ENCODE data around the gene TAOK2.
A peak's percentile ranks its signal among the peaks of the same experiment; 100 is the strongest.
"Not testable (repeated sequence)": the region's sequence is repeated elsewhere in the genome, so short reads cannot be mapped to it uniquely, and the experiment has no call there.

Gene TAOK2

DNA sequence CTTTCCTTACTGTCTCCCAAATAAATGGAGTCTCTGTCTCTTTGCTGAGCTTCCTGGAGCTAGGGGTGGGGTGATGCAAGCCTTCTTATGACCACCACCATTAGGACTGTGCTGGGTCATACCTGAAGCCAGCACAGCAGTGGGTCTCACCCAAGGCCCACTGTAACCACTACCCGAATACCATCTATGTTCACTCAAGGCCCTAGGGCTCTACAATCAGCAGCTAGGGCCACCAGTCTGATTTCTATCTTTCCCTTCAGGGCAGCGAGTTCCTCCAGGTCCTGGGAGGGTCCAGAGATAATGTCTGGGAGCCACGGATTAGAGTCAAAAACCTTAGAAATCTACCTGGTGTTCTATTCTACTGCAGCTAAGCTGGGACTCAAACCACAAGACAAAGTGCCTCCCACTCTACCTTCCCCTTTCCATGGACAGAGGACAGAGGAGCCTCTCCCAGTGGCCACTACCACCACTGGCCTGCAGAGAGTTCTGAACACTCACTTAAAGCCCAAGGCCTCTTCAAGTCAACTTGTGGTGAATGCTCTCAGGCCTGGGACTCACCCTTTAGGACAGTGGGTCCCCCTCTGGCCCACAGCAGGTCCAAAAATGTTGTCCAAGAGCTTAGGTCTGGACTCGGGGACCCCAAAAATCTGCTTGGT is 22.7 kb upstream of the TAOK2 start:
- Histone ChIP-seq H3K27ac (ENCODE audit: low read depth, low read length) (no peak overlapping the region), H3K9ac (ENCODE audit: low read length) (no peak overlapping the region), H3K27me3 (ENCODE audit: control insufficient read depth in 1 of 2, insufficient read depth in 2 of 2, low read length in 2 of 2) (no peaks in the 10 kb centered on the region), H3K4me1 (ENCODE audit: insufficient read depth, low read length) (no peaks in the 10 kb centered on the region), H3K9me3 (ENCODE audit: low read length) (no peaks in the 10 kb centered on the region), H3K4me3 (ENCODE audit: low read depth in 1 of 2, low read length in 2 of 2) (no peak overlapping the region), H3K36me3 (ENCODE audit: insufficient read depth, low read length) (no peaks in the 10 kb centered on the region)

DNA sequence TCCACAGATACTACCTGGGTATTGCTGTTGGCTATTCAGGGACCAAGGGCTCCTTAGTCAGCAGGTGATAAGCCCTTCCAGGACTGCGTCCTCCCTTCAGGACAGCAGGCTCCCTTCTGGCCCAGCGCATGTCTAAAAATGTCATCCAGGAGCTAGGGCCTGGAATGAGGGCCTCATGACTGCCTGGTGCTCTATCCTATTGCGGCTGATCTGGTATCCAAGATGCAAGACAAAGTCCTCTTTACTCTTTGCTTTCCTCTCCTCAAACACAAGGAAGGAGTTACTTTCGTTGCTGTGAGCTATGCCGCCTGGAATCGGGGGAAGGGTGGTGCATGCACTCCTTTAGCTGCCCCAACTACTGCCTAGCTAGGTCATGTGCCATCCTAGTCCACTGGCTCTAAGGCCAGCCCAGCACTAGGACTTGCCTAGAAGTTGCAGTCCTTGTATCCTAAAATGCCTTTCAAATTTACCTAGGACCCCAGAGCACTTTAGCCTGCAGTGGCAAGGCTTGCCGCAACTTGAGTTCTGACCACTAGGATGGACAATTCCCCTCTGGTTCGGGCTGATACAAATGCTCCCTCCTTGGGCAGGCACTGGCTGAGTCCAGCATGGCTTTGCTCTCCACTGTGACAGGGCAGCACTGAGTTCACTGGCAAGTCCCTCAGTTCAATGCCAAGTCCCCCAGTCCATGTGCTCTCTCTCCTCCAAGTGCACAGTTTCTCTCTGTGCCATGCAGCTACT is 21.9 kb upstream of the TAOK2 start:
- Histone ChIP-seq H3K9ac (ENCODE audit: low read length) (no peak overlapping the region), H3K4me3 (ENCODE audit: low read depth in 1 of 2, low read length in 2 of 2) (no peak overlapping the region), H3K4me1 (ENCODE audit: insufficient read depth, low read length) (no peaks in the 10 kb centered on the region), H3K36me3 (ENCODE audit: insufficient read depth, low read length) (no peaks in the 10 kb centered on the region), H3K27me3 (ENCODE audit: control insufficient read depth in 1 of 2, insufficient read depth in 2 of 2, low read length in 2 of 2) (no peaks in the 10 kb centered on the region), H3K27ac (ENCODE audit: low read depth, low read length) (no peak overlapping the region), H3K9me3 (ENCODE audit: low read length) (no peaks in the 10 kb centered on the region)

DNA sequence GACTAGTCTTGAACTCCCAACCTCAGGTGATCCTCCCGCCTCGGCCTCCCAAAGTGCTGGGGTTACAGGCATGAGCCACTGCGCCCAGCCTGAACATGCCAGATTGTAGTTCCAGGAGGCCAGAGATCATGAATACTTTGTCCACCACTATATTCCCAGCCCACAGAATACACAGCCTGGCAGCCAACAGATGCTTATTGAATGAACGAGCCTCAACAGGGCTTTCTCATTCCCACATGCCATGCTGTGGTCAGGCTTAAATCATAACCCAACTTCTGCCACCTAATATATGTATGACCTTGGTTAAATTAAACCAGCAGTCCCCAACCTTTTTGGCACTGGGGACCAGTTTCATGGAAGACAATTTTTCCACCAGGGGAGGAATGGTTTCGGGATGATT is 14.9 kb upstream of the TAOK2 start:
- Histone ChIP-seq H3K9ac (ENCODE audit: low read length) (no peak overlapping the region), H3K9me3 (ENCODE audit: low read length) (no peaks in the 10 kb centered on the region), H3K27ac (ENCODE audit: low read depth, low read length) (no peak overlapping the region), H3K27me3 (ENCODE audit: control insufficient read depth in 1 of 2, insufficient read depth in 2 of 2, low read length in 2 of 2) (no peaks in the 10 kb centered on the region), H3K4me3 (ENCODE audit: low read depth in 1 of 2, low read length in 2 of 2) (no peak overlapping the region), H3K4me1 (ENCODE audit: insufficient read depth, low read length) (peaks cover 17% of the 10 kb centered on the region), H3K36me3 (ENCODE audit: insufficient read depth, low read length) (no peaks in the 10 kb centered on the region)

DNA sequence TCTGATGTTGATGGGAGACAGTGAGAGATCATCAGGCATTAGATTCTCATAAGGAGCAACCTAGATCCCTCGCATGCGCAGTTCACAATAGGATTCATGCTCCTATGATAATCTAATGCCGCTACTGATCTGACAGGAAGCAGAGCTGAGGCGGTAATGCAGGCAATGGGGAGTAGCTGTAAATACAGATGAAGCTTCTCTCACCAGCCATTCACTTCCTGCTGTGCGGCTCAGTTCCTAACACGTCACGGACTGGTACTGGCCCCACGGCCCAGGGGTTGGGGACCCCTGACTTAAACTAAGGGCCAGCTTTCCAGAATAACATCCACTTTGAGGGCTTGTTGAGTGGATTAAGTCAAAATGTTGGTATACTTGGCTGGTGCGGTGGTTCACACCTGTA is 14.4 kb upstream of the TAOK2 start:
- Histone ChIP-seq H3K4me3 (ENCODE audit: low read depth in 1 of 2, low read length in 2 of 2) (no peak overlapping the region), H3K9ac (ENCODE audit: low read length) (no peak overlapping the region), H3K36me3 (ENCODE audit: insufficient read depth, low read length) (no peaks in the 10 kb centered on the region), H3K4me1 (ENCODE audit: insufficient read depth, low read length) (peaks cover 17% of the 10 kb centered on the region), H3K9me3 (ENCODE audit: low read length) (no peaks in the 10 kb centered on the region), H3K27me3 (ENCODE audit: control insufficient read depth in 1 of 2, insufficient read depth in 2 of 2, low read length in 2 of 2) (no peaks in the 10 kb centered on the region), H3K27ac (ENCODE audit: low read depth, low read length) (no peak overlapping the region)

DNA sequence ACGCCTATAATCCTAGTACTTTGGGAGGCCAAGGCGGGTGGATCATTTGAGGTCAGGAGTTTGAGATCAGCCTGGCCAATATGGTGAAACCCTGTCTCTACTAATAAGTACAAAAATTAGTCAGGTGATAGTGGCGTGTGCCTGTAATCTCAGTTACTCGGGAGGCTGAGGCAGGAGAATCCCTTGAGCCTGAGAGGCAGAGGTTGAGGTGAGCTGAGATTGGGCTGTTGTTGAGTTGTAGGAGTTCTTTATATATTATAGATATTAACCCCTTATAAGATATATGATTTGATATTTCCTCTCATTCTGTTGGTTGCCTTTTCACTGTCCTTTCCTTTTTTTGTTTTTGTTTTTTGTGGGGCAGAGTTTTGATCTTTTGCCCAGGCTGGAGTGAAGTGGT is 13.8 kb upstream of the TAOK2 start:
- H3K4me1 ChIP-seq (ENCODE audit: insufficient read depth, low read length) = peaks cover 17% of the 10 kb centered on the region
- H3K9me3 ChIP-seq (ENCODE audit: low read length); H3K36me3 ChIP-seq (ENCODE audit: insufficient read depth, low read length); H3K27ac ChIP-seq (ENCODE audit: low read depth, low read length); H3K4me3 ChIP-seq (ENCODE audit: low read depth in 1 of 2, low read length in 2 of 2); H3K27me3 ChIP-seq (ENCODE audit: control insufficient read depth in 1 of 2, insufficient read depth in 2 of 2, low read length in 2 of 2); H3K9ac ChIP-seq (ENCODE audit: low read length): not testable (repeated sequence)

DNA sequence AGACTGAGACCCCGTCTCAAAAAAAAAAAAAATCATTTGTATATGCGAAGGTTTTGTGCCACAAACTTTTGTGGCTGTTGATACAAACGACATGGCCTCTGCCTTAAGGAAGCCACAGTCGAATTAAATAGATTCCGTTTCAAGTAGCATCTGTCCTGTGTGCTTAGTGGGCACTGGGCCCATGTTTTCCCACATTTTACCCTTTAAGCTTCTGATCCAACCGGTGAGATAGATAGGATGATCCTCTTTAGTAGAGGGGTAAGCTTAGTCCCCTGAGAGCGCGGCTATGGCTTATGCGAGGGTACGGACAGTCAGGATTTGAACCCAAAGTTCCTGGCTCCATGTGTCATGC is 12.6 kb upstream of the TAOK2 start:
- Histone ChIP-seq H3K27me3 (ENCODE audit: control insufficient read depth in 1 of 2, insufficient read depth in 2 of 2, low read length in 2 of 2) (no peaks in the 10 kb centered on the region), H3K36me3 (ENCODE audit: insufficient read depth, low read length) (no peaks in the 10 kb centered on the region), H3K4me1 (ENCODE audit: insufficient read depth, low read length) (peaks cover 17% of the 10 kb centered on the region), H3K9ac (ENCODE audit: low read length) (peak overlapping the region; percentile 66), H3K27ac (ENCODE audit: low read depth, low read length) (peak overlapping the region; percentile 86), H3K9me3 (ENCODE audit: low read length) (no peaks in the 10 kb centered on the region), H3K4me3 (ENCODE audit: low read depth in 1 of 2, low read length in 2 of 2) (peak overlapping the region; percentile 71 to 72)

DNA sequence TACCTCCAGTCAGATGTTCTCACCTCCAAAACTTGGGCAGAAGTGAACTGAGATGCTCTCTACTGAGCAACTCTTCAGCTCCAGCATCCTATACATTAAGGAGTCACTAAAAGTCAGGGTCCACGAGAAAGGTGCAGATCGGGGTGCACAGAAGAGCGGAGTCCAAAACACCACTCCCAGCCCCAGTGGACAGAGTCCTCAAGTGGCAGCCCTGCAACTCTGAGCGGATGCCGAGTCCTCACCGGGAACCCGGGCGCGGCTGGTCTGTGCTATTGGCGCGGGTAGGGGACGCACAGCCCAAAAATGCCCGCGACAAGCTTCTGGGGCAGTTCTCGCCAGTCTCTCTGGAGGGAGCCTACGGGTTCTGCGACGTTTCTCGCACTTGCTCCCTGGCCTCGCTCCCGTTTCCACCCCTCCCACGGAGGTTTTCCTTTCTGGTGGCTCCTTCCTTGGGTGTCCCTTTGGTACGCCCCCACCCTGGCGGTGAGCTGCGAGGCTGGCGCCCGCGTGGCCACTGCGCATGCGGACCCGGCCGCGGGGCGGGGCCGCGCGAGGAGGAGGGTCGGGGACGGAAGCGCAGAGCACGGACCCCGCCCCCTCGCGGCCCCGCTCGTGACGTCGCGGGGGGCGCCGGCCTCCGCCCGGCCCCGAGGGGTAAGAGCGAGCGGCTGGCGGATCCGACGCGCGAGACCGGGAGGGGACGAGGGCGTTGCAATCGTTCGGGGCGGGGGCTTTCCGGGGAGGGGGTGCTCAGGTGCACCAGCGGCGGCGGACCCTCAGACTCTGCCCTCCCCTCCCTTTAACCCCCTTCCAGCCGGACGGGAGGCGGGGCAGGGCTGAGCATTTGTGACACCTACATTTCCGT is 12.0 kb upstream of the TAOK2 start, which contains the start of gene TMEM219:
Gene TMEM219 (plus strand): TSS at position 601 of the 865 bp plus-strand sequence. CDS start 1,065 bp downstream, outside the sequence.
- Histone ChIP-seq H3K36me3 (ENCODE audit: insufficient read depth, low read length) (no peaks in the 10 kb centered on the region), H3K27ac (ENCODE audit: low read depth, low read length) (peak within 1 kb of the TSS; percentile 86), H3K4me3 (ENCODE audit: low read depth in 1 of 2, low read length in 2 of 2) (peak within 1 kb of the TSS; percentile 71 to 72), H3K4me1 (ENCODE audit: insufficient read depth, low read length) (peaks cover 17% of the 10 kb centered on the region), H3K27me3 (ENCODE audit: control insufficient read depth in 1 of 2, insufficient read depth in 2 of 2, low read length in 2 of 2) (no peaks in the 10 kb centered on the region), H3K9me3 (ENCODE audit: low read length) (no peaks in the 10 kb centered on the region), H3K9ac (ENCODE audit: low read length) (peak within 1 kb of the TSS; percentile 76)

DNA sequence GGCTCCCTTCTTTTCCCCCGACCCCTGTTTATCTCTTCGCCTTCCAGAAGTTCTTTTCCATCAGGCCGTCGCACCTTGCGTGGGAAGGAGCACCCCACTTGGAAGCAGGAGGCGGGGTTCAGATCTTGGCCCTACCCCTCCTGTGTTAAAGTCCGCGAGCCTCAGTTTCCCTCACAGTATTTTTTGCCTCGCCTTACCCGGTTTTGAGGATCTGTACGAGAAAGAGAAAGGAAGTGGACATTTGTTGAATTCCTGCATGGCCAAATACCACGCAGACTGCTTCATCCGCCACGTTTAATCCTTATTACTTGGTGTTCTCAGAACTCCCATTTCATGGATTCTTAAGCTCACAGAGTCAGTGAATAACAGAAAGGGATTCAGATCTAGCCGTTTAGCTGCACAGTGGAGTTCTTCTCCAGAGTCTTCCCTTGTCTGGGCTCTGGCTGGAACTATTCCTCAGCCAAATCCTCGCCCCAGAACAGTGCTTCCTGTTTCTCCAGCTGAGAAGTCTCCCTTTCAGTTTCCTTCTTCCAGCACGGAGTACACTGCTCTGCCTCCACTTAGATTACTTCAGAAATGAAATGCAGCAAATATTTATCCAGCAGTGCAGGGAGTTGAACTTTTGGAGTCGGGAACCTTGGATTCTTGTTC is 11.2 kb upstream of the TAOK2 start:
- peak overlapping the region; percentile 86 for H3K27ac ChIP-seq (ENCODE audit: low read depth, low read length)
- peak overlapping the region; percentile 71 to 72 for H3K4me3 ChIP-seq (ENCODE audit: low read depth in 1 of 2, low read length in 2 of 2)
- H3K36me3 ChIP-seq (ENCODE audit: insufficient read depth, low read length) = no peaks in the 10 kb centered on the region
- peaks cover 17% of the 10 kb centered on the region for H3K4me1 ChIP-seq (ENCODE audit: insufficient read depth, low read length)
- H3K9me3 ChIP-seq (ENCODE audit: low read length) = no peaks in the 10 kb centered on the region
- no peaks in the 10 kb centered on the region for H3K27me3 ChIP-seq (ENCODE audit: control insufficient read depth in 1 of 2, insufficient read depth in 2 of 2, low read length in 2 of 2)
- peak overlapping the region; percentile 76 for H3K9ac ChIP-seq (ENCODE audit: low read length)

DNA sequence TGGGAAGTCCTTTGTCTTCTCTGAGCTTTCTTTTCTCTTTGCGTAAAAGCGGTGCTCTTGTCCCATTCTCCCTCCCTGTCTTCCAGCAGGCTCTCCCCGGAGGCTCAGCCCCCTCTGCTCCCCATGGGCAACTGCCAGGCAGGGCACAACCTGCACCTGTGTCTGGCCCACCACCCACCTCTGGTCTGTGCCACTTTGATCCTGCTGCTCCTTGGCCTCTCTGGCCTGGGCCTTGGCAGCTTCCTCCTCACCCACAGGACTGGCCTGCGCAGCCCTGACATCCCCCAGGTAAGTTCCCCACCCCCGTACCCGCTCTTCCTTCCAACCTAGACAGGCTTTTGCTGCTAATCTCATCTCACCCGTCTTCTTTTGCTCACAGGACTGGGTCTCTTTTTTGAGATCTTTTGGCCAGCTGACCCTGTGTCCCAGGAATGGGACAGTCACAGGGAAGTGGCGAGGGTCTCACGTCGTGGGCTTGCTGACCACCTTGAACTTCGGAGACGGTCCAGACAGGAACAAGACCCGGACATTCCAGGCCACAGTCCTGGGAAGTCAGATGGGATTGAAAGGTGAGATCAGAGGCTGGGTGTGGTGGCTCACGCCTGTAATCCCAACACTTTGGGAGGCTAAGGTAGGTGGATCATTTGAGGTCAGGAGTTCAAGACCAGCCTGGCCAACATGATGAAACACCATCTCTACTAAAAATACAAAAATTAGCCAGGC is 10.5 kb upstream of the TAOK2 start:
- H3K9ac ChIP-seq (ENCODE audit: low read length) = peak overlapping the region; percentile 76
- no peaks in the 10 kb centered on the region for H3K9me3 ChIP-seq (ENCODE audit: low read length)
- H3K4me1 ChIP-seq (ENCODE audit: insufficient read depth, low read length) = peaks cover 17% of the 10 kb centered on the region
- peak overlapping the region; percentile 71 to 72 for H3K4me3 ChIP-seq (ENCODE audit: low read depth in 1 of 2, low read length in 2 of 2)
- H3K27me3 ChIP-seq (ENCODE audit: control insufficient read depth in 1 of 2, insufficient read depth in 2 of 2, low read length in 2 of 2) = no peaks in the 10 kb centered on the region
- peaks cover 4% of the 10 kb centered on the region for H3K36me3 ChIP-seq (ENCODE audit: insufficient read depth, low read length)
- peak overlapping the region; percentile 86 for H3K27ac ChIP-seq (ENCODE audit: low read depth, low read length)

DNA sequence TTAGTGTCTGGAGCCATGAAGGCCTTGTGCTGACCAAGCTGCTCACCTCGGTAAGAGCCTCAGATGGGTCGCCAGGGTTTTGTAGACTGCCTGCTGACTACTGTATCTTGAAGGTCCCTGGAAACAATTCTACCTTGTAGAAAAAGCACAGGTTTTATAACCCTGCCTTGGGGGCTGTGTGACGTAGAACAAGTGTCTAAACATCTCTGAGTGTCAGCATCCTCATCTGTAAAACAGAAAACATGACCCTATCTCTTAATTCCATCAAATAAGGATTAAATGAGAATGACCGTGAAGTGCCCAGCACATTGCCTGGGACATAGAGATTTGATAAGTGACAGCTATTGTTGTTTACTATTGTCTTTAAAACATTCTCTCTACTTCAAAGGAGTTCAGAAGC is 5.5 kb upstream of the TAOK2 start:
- Histone ChIP-seq H3K4me3 (ENCODE audit: low read depth in 1 of 2, low read length in 2 of 2) (no peak overlapping the region), H3K27ac (ENCODE audit: low read depth, low read length) (no peak overlapping the region), H3K4me1 (ENCODE audit: insufficient read depth, low read length) (peaks cover 2% of the 10 kb centered on the region), H3K9me3 (ENCODE audit: low read length) (no peaks in the 10 kb centered on the region), H3K9ac (ENCODE audit: low read length) (no peak overlapping the region), H3K27me3 (ENCODE audit: control insufficient read depth in 1 of 2, insufficient read depth in 2 of 2, low read length in 2 of 2) (no peaks in the 10 kb centered on the region), H3K36me3 (ENCODE audit: insufficient read depth, low read length) (peaks cover 23% of the 10 kb centered on the region)
